ENCODE data around the gene MAPKBP1.

The MAPKBP1 gene

DNA sequence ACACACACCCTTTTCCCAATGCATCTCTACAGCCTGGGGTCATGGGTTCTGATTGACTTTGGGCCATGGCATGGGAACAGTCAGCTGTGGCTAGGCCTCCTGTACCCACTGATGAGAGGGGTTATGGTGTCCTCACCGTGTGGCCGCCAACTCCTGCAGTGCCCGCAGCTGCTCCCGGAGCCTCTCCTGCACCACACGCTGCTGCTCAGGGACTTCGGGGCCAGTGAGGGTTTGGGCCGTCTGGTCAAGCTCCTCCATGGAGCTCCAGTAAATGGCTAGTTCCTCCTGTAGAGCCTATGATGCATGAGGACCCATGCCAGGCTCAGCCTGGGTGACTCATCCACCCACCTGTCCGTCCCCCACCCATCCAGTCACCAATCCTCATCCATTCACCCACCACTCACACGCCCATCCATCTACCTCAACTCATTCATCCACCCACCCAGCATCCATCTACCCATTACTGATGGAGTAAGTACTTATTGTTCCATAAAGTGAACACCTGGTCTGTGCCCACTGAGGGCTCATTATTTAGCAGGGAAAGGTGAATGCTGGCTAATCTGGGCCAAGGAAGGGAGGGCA is 98.0 kb downstream of the MAPKBP1 start:
- TF ChIP-seq, protein P1, sequence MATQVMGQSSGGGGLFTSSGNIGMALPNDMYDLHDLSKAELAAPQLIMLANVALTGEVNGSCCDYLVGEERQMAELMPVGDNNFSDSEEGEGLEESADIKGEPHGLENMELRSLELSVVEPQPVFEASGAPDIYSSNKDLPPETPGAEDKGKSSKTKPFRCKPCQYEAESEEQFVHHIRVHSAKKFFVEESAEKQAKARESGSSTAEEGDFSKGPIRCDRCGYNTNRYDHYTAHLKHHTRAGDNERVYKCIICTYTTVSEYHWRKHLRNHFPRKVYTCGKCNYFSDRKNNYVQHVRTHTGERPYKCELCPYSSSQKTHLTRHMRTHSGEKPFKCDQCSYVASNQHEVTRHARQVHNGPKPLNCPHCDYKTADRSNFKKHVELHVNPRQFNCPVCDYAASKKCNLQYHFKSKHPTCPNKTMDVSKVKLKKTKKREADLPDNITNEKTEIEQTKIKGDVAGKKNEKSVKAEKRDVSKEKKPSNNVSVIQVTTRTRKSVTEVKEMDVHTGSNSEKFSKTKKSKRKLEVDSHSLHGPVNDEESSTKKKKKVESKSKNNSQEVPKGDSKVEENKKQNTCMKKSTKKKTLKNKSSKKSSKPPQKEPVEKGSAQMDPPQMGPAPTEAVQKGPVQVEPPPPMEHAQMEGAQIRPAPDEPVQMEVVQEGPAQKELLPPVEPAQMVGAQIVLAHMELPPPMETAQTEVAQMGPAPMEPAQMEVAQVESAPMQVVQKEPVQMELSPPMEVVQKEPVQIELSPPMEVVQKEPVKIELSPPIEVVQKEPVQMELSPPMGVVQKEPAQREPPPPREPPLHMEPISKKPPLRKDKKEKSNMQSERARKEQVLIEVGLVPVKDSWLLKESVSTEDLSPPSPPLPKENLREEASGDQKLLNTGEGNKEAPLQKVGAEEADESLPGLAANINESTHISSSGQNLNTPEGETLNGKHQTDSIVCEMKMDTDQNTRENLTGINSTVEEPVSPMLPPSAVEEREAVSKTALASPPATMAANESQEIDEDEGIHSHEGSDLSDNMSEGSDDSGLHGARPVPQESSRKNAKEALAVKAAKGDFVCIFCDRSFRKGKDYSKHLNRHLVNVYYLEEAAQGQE (IDR thresholded peaks at IDR 0.05; ENCODE audit: insufficient replicate concordance, low read depth) = no peak
- TF ChIP-seq POLR2AphosphoS5 (IDR thresholded peaks at IDR 0.05; ENCODE audit: low read depth) = no peak
- TF ChIP-seq SPI1 (IDR thresholded peaks at IDR 0.05; ENCODE audit: borderline replicate concordance, low read depth) = no peak
- TF ChIP-seq, protein P2, sequence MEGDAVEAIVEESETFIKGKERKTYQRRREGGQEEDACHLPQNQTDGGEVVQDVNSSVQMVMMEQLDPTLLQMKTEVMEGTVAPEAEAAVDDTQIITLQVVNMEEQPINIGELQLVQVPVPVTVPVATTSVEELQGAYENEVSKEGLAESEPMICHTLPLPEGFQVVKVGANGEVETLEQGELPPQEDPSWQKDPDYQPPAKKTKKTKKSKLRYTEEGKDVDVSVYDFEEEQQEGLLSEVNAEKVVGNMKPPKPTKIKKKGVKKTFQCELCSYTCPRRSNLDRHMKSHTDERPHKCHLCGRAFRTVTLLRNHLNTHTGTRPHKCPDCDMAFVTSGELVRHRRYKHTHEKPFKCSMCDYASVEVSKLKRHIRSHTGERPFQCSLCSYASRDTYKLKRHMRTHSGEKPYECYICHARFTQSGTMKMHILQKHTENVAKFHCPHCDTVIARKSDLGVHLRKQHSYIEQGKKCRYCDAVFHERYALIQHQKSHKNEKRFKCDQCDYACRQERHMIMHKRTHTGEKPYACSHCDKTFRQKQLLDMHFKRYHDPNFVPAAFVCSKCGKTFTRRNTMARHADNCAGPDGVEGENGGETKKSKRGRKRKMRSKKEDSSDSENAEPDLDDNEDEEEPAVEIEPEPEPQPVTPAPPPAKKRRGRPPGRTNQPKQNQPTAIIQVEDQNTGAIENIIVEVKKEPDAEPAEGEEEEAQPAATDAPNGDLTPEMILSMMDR (IDR thresholded peaks at IDR 0.05; ENCODE audit: insufficient read depth, low read length) = no peak
- no peak for TF ChIP-seq GABPA (IDR thresholded peaks at IDR 0.05; ENCODE audit: low read depth)
- Histone ChIP-seq H3K27ac (replicated peaks) (no peak overlapping the region), H3K27me3 (ENCODE audit: insufficient read depth, poor library complexity, severe bottlenecking) (no peaks in the 10 kb centered on the region), H3K4me3 (replicated peaks; ENCODE audit: insufficient read depth, low read length) (no peak overlapping the region)
- no peak for DNase-seq (ENCODE audit: low read depth in 1 of 2, low spot score in 1 of 2)

DNA sequence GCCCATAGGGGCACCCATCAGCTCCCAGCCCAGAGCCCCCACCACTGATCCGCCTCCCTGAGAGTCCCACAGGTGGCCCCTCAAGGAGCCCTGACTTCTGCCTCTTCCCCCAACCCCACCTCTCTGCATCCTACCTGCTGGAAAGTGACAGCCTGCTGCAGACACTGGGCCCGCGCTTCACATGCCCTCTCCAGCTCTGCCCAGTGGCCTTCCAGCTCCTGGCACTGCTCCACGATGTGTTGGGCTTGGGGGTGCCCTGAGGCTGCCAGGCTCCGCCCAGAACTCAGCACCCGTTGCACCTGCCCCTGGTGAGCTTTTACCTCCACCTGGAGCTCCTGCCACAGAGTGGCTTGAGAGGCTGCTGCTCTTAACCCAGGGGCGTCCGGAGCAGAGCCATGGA is 99.4 kb downstream of the MAPKBP1 start:
- TF ChIP-seq SPI1 (IDR thresholded peaks at IDR 0.05; ENCODE audit: borderline replicate concordance, low read depth) (no peak), POLR2AphosphoS5 (IDR thresholded peaks at IDR 0.05; ENCODE audit: low read depth) (no peak)
- TF ChIP-seq, protein P1 (IDR thresholded peaks at IDR 0.05; ENCODE audit: insufficient replicate concordance, low read depth) = no peak

DNA sequence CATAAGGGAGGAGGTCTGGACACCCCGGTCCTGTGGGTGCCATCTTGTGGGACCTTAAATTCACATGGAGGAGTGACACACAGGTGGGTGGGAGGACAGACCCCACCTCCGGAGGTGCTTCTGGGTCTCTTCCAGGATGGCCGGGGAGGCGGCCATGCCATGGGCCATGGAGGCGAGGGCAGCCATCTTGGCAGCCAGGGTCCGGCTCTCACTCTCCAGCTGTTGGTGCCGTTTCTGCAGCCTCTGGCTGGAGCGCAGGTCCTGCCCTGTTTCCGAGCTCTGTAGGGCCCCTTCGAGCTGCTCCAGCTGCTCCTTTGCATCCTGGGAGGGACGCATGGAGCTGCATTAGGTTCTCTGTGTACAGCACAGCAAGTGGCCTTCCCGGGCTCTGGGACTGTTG is 100.5 kb downstream of the MAPKBP1 start:
- no peak for TF ChIP-seq POLR2AphosphoS5 (IDR thresholded peaks at IDR 0.05; ENCODE audit: low read depth)
- TF ChIP-seq, protein P1 (IDR thresholded peaks at IDR 0.05; ENCODE audit: insufficient replicate concordance, low read depth) = no peak
- TF ChIP-seq GABPA (IDR thresholded peaks at IDR 0.05; ENCODE audit: low read depth) = no peak
- no peak for TF ChIP-seq SPI1 (IDR thresholded peaks at IDR 0.05; ENCODE audit: borderline replicate concordance, low read depth)
- TF ChIP-seq, protein P2 (IDR thresholded peaks at IDR 0.05; ENCODE audit: insufficient read depth, low read length) = no peak
- no peaks in the 10 kb centered on the region for H3K27me3 ChIP-seq (ENCODE audit: insufficient read depth, poor library complexity, severe bottlenecking)
- H3K4me3 ChIP-seq (replicated peaks; ENCODE audit: insufficient read depth, low read length) = no peak overlapping the region
- no peak for DNase-seq (ENCODE audit: low read depth in 1 of 2, low spot score in 1 of 2)
- H3K27ac ChIP-seq (replicated peaks) = no peak overlapping the region

More for the DNA sequence above, 99.4 kb downstream of the MAPKBP1 start:
- no peak overlapping the region for H3K4me3 ChIP-seq (replicated peaks; ENCODE audit: insufficient read depth, low read length)
- no peak for DNase-seq (ENCODE audit: low read depth in 1 of 2, low spot score in 1 of 2)
- no peaks in the 10 kb centered on the region for H3K27me3 ChIP-seq (ENCODE audit: insufficient read depth, poor library complexity, severe bottlenecking)
- no peak overlapping the region for H3K27ac ChIP-seq (replicated peaks)
